ENCODE results near the gene PTPN6.

The PTPN6 gene

GRCh38 chr12:6953442-6954315 is 2.5 kb downstream of the PTPN6 start:
- H3K9me3 Mint-ChIP-seq = no peaks in the 10 kb centered on the region
- no peak for TF ChIP-seq CTCF (IDR thresholded peaks at IDR 0.05; ENCODE audit: unreplicated experiment in 3 of 3)
- peak overlapping the region; percentile 68 to 87 (median 75) for H3K27ac Mint-ChIP-seq
- H3K27me3 Mint-ChIP-seq (ENCODE audit: low read depth) = no peaks in the 10 kb centered on the region
- peak overlapping the region in 1 of 3 experiments; percentile 30 for H3K4me3 Mint-ChIP-seq
- peaks cover 6% of the 10 kb centered on the region for H3K4me1 Mint-ChIP-seq
- no peaks in the 10 kb centered on the region for H3K36me3 Mint-ChIP-seq (ENCODE audit: low read depth)

GRCh38 chr12:6954316-6955107 is 3.4 kb downstream of the PTPN6 start:
- Mint-ChIP-seq H3K9me3 (no peaks in the 10 kb centered on the region), H3K27me3 (ENCODE audit: low read depth) (no peaks in the 10 kb centered on the region), H3K4me3 (peak overlapping the region in 1 of 3 experiments; percentile 30), H3K27ac (peak overlapping the region; percentile 68 to 87 (median 75)), H3K4me1 (peaks cover 10% of the 10 kb centered on the region), H3K36me3 (ENCODE audit: low read depth) (no peaks in the 10 kb centered on the region)
- TF ChIP-seq CTCF (IDR thresholded peaks at IDR 0.05; ENCODE audit: unreplicated experiment in 3 of 3) = no peak

GRCh38 chr12:6955108-6956020 is 4.2 kb downstream of the PTPN6 start:
- TF ChIP-seq CTCF (IDR thresholded peaks at IDR 0.05; ENCODE audit: unreplicated experiment in 3 of 3) = no peak
- Mint-ChIP-seq H3K4me1 (peaks cover 10% of the 10 kb centered on the region), H3K36me3 (ENCODE audit: low read depth) (no peaks in the 10 kb centered on the region), H3K27ac (no peak overlapping the region), H3K9me3 (no peaks in the 10 kb centered on the region), H3K27me3 (ENCODE audit: low read depth) (no peaks in the 10 kb centered on the region), H3K4me3 (no peak overlapping the region)

GRCh38 chr12:6956021-6956727 is 5.0 kb downstream of the PTPN6 start:
- Mint-ChIP-seq H3K4me1 (peaks cover 17% of the 10 kb centered on the region), H3K9me3 (no peaks in the 10 kb centered on the region), H3K27ac (no peak overlapping the region), H3K4me3 (no peak overlapping the region), H3K27me3 (ENCODE audit: low read depth) (no peaks in the 10 kb centered on the region), H3K36me3 (ENCODE audit: low read depth) (no peaks in the 10 kb centered on the region)
- TF ChIP-seq CTCF (IDR thresholded peaks at IDR 0.05; ENCODE audit: unreplicated experiment in 3 of 3) = no peak

GRCh38 chr12:6957151-6957701 is 6.1 kb downstream of the PTPN6 start:
- no peaks in the 10 kb centered on the region for H3K9me3 Mint-ChIP-seq
- no peaks in the 10 kb centered on the region for H3K27me3 Mint-ChIP-seq (ENCODE audit: low read depth)

More at GRCh38 chr12:6957151-6957701, 6.1 kb downstream of the PTPN6 start:
- no peak for TF ChIP-seq CTCF (IDR thresholded peaks at IDR 0.05; ENCODE audit: unreplicated experiment in 3 of 3)
- H3K4me3 Mint-ChIP-seq = no peak overlapping the region
- no peaks in the 10 kb centered on the region for H3K36me3 Mint-ChIP-seq (ENCODE audit: low read depth)
- no peak overlapping the region for H3K27ac Mint-ChIP-seq
- H3K4me1 Mint-ChIP-seq = peaks cover 27% of the 10 kb centered on the region
